Neural progenitor cell (in vitro differentiated cells): ENCODE data around the gene GSTO1.

Source experiments
- EZH2 ChIP-seq: fragments of 200-600 bp; sonication (generic); IDR thresholded peaks from 2 replicates; pipeline ENCODE4 v1.6.1; 2017; ENCODE audit warnings: antibody characterized with exemption, mild to moderate bottlenecking, moderate library complexity
- EZH2phosphoT487 ChIP-seq: fragments of 200-600 bp; sonication (generic); IDR thresholded peaks from 2 replicates; pipeline ENCODE4 v1.6.1; 2017; ENCODE audit warnings: antibody characterized with exemption
- TF ChIP-seq, protein P1 (sequence below): fragments of 200-600 bp; sonication (generic); IDR thresholded peaks from 2 replicates; pipeline ENCODE4 v1.5.1; 2017; ENCODE audit warnings: antibody characterized with exemption, mild to moderate bottlenecking

DNA sequence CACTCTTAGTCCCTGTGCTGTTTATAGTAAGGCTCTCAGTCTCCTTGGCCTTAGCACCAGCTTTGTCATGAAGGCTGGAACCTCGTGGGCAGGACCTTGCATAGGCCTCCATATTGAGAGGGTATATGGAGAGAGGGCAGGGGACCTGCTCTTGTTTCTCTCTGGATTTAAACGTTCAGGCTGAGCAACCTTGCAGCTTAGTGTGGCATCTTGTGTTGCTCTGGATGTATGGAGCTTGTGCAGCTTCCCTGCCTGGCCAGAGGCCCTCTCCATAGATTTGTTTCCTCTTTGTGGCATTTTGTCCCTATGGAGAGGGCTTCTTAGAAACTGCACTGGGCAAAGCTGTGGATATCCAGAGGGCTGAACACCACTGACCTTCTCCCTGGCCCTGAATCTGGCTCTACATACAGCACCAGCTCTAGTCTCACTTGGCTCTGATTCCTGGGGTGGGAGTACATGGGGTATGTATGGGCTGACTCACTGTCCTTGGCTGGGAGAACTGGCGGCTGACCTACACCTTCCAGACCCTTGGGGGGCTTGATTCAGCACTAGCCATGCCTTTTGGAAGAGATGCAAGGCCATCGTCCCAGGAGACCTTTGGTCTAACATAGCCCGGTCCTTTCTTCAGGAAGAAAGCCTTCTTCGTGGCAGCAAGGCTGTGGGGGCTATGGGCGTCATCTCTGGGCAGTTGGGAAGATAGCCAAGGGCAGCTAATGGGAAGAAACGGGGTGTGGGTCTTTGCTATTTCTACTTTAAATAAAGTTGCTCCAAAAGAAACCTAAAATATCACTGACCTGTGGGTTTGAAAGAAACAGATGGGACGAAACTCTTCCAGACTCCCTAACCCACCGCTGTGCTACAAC, 53.1 kb downstream of the GSTO1 start:
- TF ChIP-seq, protein P1, sequence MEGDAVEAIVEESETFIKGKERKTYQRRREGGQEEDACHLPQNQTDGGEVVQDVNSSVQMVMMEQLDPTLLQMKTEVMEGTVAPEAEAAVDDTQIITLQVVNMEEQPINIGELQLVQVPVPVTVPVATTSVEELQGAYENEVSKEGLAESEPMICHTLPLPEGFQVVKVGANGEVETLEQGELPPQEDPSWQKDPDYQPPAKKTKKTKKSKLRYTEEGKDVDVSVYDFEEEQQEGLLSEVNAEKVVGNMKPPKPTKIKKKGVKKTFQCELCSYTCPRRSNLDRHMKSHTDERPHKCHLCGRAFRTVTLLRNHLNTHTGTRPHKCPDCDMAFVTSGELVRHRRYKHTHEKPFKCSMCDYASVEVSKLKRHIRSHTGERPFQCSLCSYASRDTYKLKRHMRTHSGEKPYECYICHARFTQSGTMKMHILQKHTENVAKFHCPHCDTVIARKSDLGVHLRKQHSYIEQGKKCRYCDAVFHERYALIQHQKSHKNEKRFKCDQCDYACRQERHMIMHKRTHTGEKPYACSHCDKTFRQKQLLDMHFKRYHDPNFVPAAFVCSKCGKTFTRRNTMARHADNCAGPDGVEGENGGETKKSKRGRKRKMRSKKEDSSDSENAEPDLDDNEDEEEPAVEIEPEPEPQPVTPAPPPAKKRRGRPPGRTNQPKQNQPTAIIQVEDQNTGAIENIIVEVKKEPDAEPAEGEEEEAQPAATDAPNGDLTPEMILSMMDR: no peak
- no peak for TF ChIP-seq EZH2
- no peak for TF ChIP-seq EZH2phosphoT487
